Activated effector memory CD4-positive, alpha-beta T cell treated with Interleukin-2 at 50 U/mL for 16 hours (primary cell): ENCODE measurements around the gene INAVA.

Source experiments
- DNase-seq: peaks from one replicate; pipeline ENCODE4 v3.0.0-alpha.2; 2020

INAVA gene

GRCh38 chr1:200877010-200877409 lies 17.7 kb upstream of the INAVA start:
- DNase-seq, result no peak

- DNase-seq, result peak; percentile 48
Observed at GRCh38 chr1:200877839-200878551, 16.7 kb upstream of the INAVA start.

GRCh38 chr1:200880212-200880611 lies 14.5 kb upstream of the INAVA start:
- DNase-seq, result no peak

- no peak for DNase-seq
Observed at GRCh38 chr1:200883118-200883517, 11.6 kb upstream of the INAVA start.

- DNase-seq, result no peak
Observed at GRCh38 chr1:200885623-200886402, 8.9 kb upstream of the INAVA start.

- DNase-seq, result no peak
Observed at GRCh38 chr1:200886594-200886993, 8.1 kb upstream of the INAVA start.

- DNase-seq, result no peak
Observed at GRCh38 chr1:200887036-200887435, 7.7 kb upstream of the INAVA start.

GRCh38 chr1:200887772-200888348 lies 6.8 kb upstream of the INAVA start:
- no peak for DNase-seq

- DNase-seq, result peak; percentile 65
Observed at GRCh38 chr1:200888349-200888838, 6.3 kb upstream of the INAVA start.

- DNase-seq, result no peak
Observed at GRCh38 chr1:200889571-200889970, 5.1 kb upstream of the INAVA start.

- DNase-seq, result no peak
Observed at GRCh38 chr1:200890027-200890426, 4.7 kb upstream of the INAVA start.

- DNase-seq, result no peak
Observed at GRCh38 chr1:200890818-200891773, 3.6 kb upstream of the INAVA start.

GRCh38 chr1:200891774-200892157 lies 2.9 kb upstream of the INAVA start:
- DNase-seq, result no peak

- DNase-seq, result no peak
Observed at GRCh38 chr1:200892546-200892945, 2.2 kb upstream of the INAVA start.

- no peak for DNase-seq
Observed at GRCh38 chr1:200892958-200893357, 1.7 kb upstream of the INAVA start.

- DNase-seq, result no peak
Observed at GRCh38 chr1:200893411-200893901, 1.2 kb upstream of the INAVA start.

- DNase-seq, result no peak
Observed at GRCh38 chr1:200895443-200895789, 716 bp downstream of the INAVA start.

- no peak for DNase-seq
Observed at GRCh38 chr1:200895801-200896530, 1.3 kb downstream of the INAVA start.

- DNase-seq, result no peak
Observed at GRCh38 chr1:200896531-200897196, 2.0 kb downstream of the INAVA start.

GRCh38 chr1:200897259-200897658 lies 2.6 kb downstream of the INAVA start:
- no peak for DNase-seq

GRCh38 chr1:200899015-200899386 lies 4.3 kb downstream of the INAVA start:
- DNase-seq, result no peak
